GM12878 (cell line): Measurements from ENCODE around the gene FBXL7. TPM values are rescaled to one million over a fixed set of nuclear protein-coding genes. Genes with fewer than 3 reads are reported as not detected.

Experiments
- ATAC-seq: fragments of 200-7000 bp; cut with Tn5 transposase; 3 replicates; pipeline ENCODE4 v1.9.1; 2020; ENCODE audit warnings: mild to moderate bottlenecking, moderate library complexity
- BruUV-seq: library from RNA; stranded (reverse); fragments of 400-500 nt; replicated peaks from 2 replicates; lab custom pipeline; 2021; lab: Mats Ljungman, UMichigan
- CTCF ChIA-PET: fragments of 300-600 bp; sonication (Branson Sonifier 250); formaldehyde crosslinking; extraction: SDS; loops from one replicate; lab custom pipeline; 2021; ENCODE audit warnings: inconsistent platforms; lab: Yijun Ruan, JAX
- POLR2A ChIA-PET: fragments of 350-600 bp; formaldehyde crosslinking; extraction: SDS; loops from one replicate; lab custom pipeline; 2021; ENCODE audit warnings: inconsistent platforms; lab: Charles Lee
- RAD21 ChIA-PET: fragments of 300-600 bp; sonication (Branson Sonifier 250); formaldehyde crosslinking; loops from one replicate; lab custom pipeline; 2023; ENCODE audit warnings: antibody characterized with exemption; ENCODE audit not compliant: unreplicated experiment; lab: Charles Lee
- SMC1A ChIA-PET: fragments of 300-600 bp; sonication (Branson Sonifier 250); formaldehyde crosslinking; loops from one replicate; lab custom pipeline; 2023; ENCODE audit not compliant: unreplicated experiment, uncharacterized antibody; lab: Charles Lee
- DNase-seq: peaks from one replicate; pipeline ENCODE4 v3.0.0-alpha.2; 2011; ENCODE audit warnings: low read depth, low spot score
- FAIRE-seq: peaks from 3 replicates; lab custom pipeline; 2011; peaks lifted over from hg19 to GRCh38; lab: Jason Lieb, UNC
- H2AFZ ChIP-seq: 2 replicates; pipeline ENCODE4 v1.6.0; 2011; ENCODE audit warnings: low read depth, low read length, control low read depth; ENCODE audit not compliant: control insufficient read depth
- H3K27ac ChIP-seq: 2 replicates; pipeline ENCODE4 v1.5.1; 2011; ENCODE audit warnings: control low read depth; ENCODE audit not compliant: control insufficient read depth, insufficient read depth
- H3K27me3 ChIP-seq, 2 experiments: replicated peaks in 1 of 2; 2 replicates each; pipeline versions ENCODE4 v1.6.0 to v1.6.1; 2011; ENCODE audit warnings: low read length in 1 of 2; ENCODE audit not compliant: control insufficient read depth in 2 of 2, insufficient read depth in 2 of 2
- H3K36me3 ChIP-seq, 2 experiments: 2 replicates each; pipeline ENCODE4 v1.5.1; 2011; ENCODE audit warnings: low read length in 1 of 2; ENCODE audit not compliant: control insufficient read depth in 2 of 2, insufficient read depth in 2 of 2
- H3K4me1 ChIP-seq: 2 replicates; pipeline ENCODE4 v1.6.1; 2011; ENCODE audit warnings: mild to moderate bottlenecking, low read length, moderate library complexity, mixed read lengths; ENCODE audit not compliant: control insufficient read depth, insufficient read depth
- H3K4me2 ChIP-seq: 2 replicates; pipeline ENCODE4 v1.6.0; 2011; ENCODE audit warnings: control low read depth; ENCODE audit not compliant: control insufficient read depth, insufficient read depth
- H3K4me3 ChIP-seq: fragments of 200-600 bp; sonication (generic); 2 replicates; pipeline ENCODE4 v1.5.1; 2016
- H3K79me2 ChIP-seq: 2 replicates; pipeline ENCODE4 v1.6.0; 2011; ENCODE audit warnings: low read length; ENCODE audit not compliant: control insufficient read depth, insufficient read depth
- H3K9ac ChIP-seq: 2 replicates; pipeline ENCODE4 v1.8.0; 2011; ENCODE audit warnings: low read length, control low read depth, mixed read lengths; ENCODE audit not compliant: control insufficient read depth, insufficient read depth
- H3K9me3 ChIP-seq: replicated peaks from 3 replicates; pipeline ENCODE4 v1.5.1; 2011; ENCODE audit warnings: mild to moderate bottlenecking, low read length; ENCODE audit not compliant: control insufficient read depth, insufficient read depth
- H4K20me1 ChIP-seq: 2 replicates; pipeline ENCODE4 v1.6.0; 2011; ENCODE audit not compliant: control insufficient read depth, insufficient read depth
- CEBPB ChIP-seq, 2 experiments: fragments of 150-350 bp in 1 of 2; IDR thresholded peaks; 2 replicates each; pipeline ENCODE4 v1.6.1; 2012 to 2014; ENCODE audit warnings: low read depth in 2 of 2, low read length in 2 of 2, borderline replicate concordance in 1 of 2, inconsistent platforms in 1 of 2
- EZH2 ChIP-seq: IDR thresholded peaks from 2 replicates; pipeline ENCODE4 v1.6.1; 2012; ENCODE audit warnings: low read depth, mild to moderate bottlenecking, control low read depth, inconsistent platforms, low read length, borderline replicate concordance; ENCODE audit not compliant: control insufficient read depth
- GATAD2B ChIP-seq: fragments of 450-650 bp; conservative IDR thresholded peaks from 2 replicates; pipeline ENCODE4 v1.6.1; 2017; ENCODE audit warnings: low read depth, mild to moderate bottlenecking, moderate library complexity
- HDAC6 ChIP-seq: fragments of 200-600 bp; sonication (generic); IDR thresholded peaks from one replicate; pipeline ENCODE4 v1.8.0; 2017; ENCODE audit warnings: antibody characterized with exemption; ENCODE audit not compliant: unreplicated experiment
- SP1 ChIP-seq: IDR thresholded peaks from one replicate; pipeline ENCODE4 v1.6.1; 2011; ENCODE audit warnings: low read depth, low read length
- TCF12 ChIP-seq: IDR thresholded peaks from 2 replicates; pipeline ENCODE4 v1.6.1; 2011; ENCODE audit warnings: low read depth, mild to moderate bottlenecking, low read length
- ZNF274 ChIP-seq: IDR thresholded peaks from one replicate; pipeline ENCODE4 v1.8.0; 2011; ENCODE audit not compliant: insufficient read length, insufficient read depth
- WGBS: methylation state at CpG from one replicate; pipeline ENCODE4 v1.1.6; 2016; ENCODE audit warnings: low lambda C conversion rate; ENCODE audit not compliant: insufficient replicate concordance, insufficient coverage; ENCODE audit errors: missing lambda C conversion rate; 5-methylcytosine and 5-hydroxymethylcytosine counted together
- in situ Hi-C: fragments of 300-500 bp; cut with MboI; formaldehyde crosslinking; loops from 9 replicates; pipeline ENCODE4 v1.14.3; 2018; ENCODE audit warnings: mixed read lengths
- intact Hi-C: fragments of 100-400 bp; cut with micrococcal nuclease; formaldehyde crosslinking; loops from one replicate; pipeline ENCODE4 v1.14.2; 2022; ENCODE audit not compliant: unreplicated experiment
- polyA plus RNA-seq, 11 experiments: library from polyadenylated mRNA; depleted of rRNA in 4 of 11; unstranded in 6 of 11; stranded (reverse) in 5 of 11; fragments of >200 nt; fragmentation: Nextera tagmentation in 4 of 11; fragmentation: Illumina TruSeq in 1 of 11; extraction: Ambion mirVana in 4 of 11; extraction: Trizol in 1 of 11; gene quantifications; 1 replicate in 1 of 11; 2 replicates in 10 of 11; pipeline versions ENCODE4 v1.2.1 to v1.2.3, GENCODE V29; 2011 to 2016; ENCODE audit warnings: inconsistent platforms in 2 of 11, missing spikeins in 2 of 11, low read depth in 1 of 11
- total RNA-seq, 4 experiments: library from RNA; depleted of rRNA in 3 of 4; stranded (reverse); fragments of >200 nt in 3 of 4; fragmentation: Illumina TruSeq in 1 of 4; extraction: Trizol in 1 of 4; gene quantifications; 2 replicates each; pipeline versions ENCODE4 v1.2.1 to v1.2.3, GENCODE V29; 2013 to 2021

Gene FBXL7
- total and polyA plus RNA-seq, 10 of the 15 experiments (the other 5 are each of a cell fraction or from before 2014, with no cell fraction given) = 0.03 to 0.44 (median 0.16) TPM

GRCh38 chr5:15831408-15831807 is 331.4 kb downstream of the FBXL7 start:
- RAD21 ChIA-PET = no interaction called here
- H4K20me1 ChIP-seq = no peaks in the 10 kb centered on the region
- CTCF ChIA-PET = no interaction called here
- H3K4me1 ChIP-seq = no peaks in the 10 kb centered on the region
- TF ChIP-seq EZH2 (no peak), GATAD2B (no peak), TCF12 (no peak), SP1 (no peak), HDAC6 (no peak)
- DNase-seq (no peak), ATAC-seq (no peak), FAIRE-seq (no peak)
- SMC1A ChIA-PET = no interaction called here
- POLR2A ChIA-PET = no interaction called here
- no peak overlapping the region for H3K4me2 ChIP-seq
- WGBS = 17% methylated on average over 4 of the region's 4 CpGs
- H3K27me3 ChIP-seq = no peaks in the 10 kb centered on the region
- H2AFZ ChIP-seq = no peak overlapping the region
- H3K36me3 ChIP-seq = no peaks in the 10 kb centered on the region
- no peaks in the 10 kb centered on the region for H3K9me3 ChIP-seq
- in situ Hi-C loops = no loop called here
- H3K79me2 ChIP-seq = no peaks in the 10 kb centered on the region
- no peak overlapping the region for H3K27ac ChIP-seq
- no TSS peak for BruUV-seq
- H3K4me3 ChIP-seq = no peak overlapping the region
- no peak overlapping the region for H3K9ac ChIP-seq
- intact Hi-C loops = no loop called here

- CTCF ChIA-PET = interaction anchor here (1.3 kb wide), 1 partner anchor 9 kb away, joined by 5 read pairs; no protein-coding TSS in a partner anchor
Measured at GRCh38 chr5:15833365-15833764, 333.4 kb downstream of the FBXL7 start.

More at GRCh38 chr5:15833365-15833764, 333.4 kb downstream of the FBXL7 start:
- H3K79me2 ChIP-seq = no peaks in the 10 kb centered on the region
- in situ Hi-C loops (no loop called here), intact Hi-C loops (no loop called here)
- BruUV-seq = no TSS peak
- H3K4me2 ChIP-seq = no peak overlapping the region
- no peak overlapping the region for H3K4me3 ChIP-seq
- no peak overlapping the region for H3K9ac ChIP-seq
- TF ChIP-seq CEBPB (IDR thresholded peaks at IDR 0.05; ENCODE audit: borderline replicate concordance in 1 of 2, low read depth in 2 of 2, low read length in 2 of 2) (no peak), ZNF274 (no peak)
- ChIA-PET RAD21 (no interaction called here), SMC1A (no interaction called here), POLR2A (no interaction called here)
- H3K27ac ChIP-seq = no peak overlapping the region
- H3K9me3 ChIP-seq = no peaks in the 10 kb centered on the region
- no peak for ATAC-seq
- FAIRE-seq = no peak
- no peaks in the 10 kb centered on the region for H4K20me1 ChIP-seq
- no peak overlapping the region for H2AFZ ChIP-seq
- WGBS = 16% methylated on average over 4 of the region's 4 CpGs
- no peak for DNase-seq
- no peaks in the 10 kb centered on the region for H3K4me1 ChIP-seq
- no peaks in the 10 kb centered on the region for H3K36me3 ChIP-seq
- no peaks in the 10 kb centered on the region for H3K27me3 ChIP-seq
